Spleen (tissue), 7 donors: ENCODE measurements around the gene DAPL1.

Source experiments
- CTCF ChIP-seq, 11 experiments: fragments of 200-600 bp in 7 of 11; fragments of 450-650 bp in 4 of 11; sonication (generic) in 4 of 11; IDR thresholded peaks in 8 of 11; conservative IDR thresholded peaks in 3 of 11; 1 replicate in 7 of 11; 2 replicates in 4 of 11; pipeline versions ENCODE4 v1.4.0 to v1.8.0; 2016 to 2021; ENCODE audit warnings: antibody characterized with exemption in 11 of 11, inconsistent platforms in 4 of 11, mild to moderate bottlenecking in 1 of 11
- POLR2A ChIP-seq, 3 donors: fragments of 450-650 bp; IDR thresholded peaks; one replicate each; pipeline ENCODE4 v1.5.1; 2017; ENCODE audit warnings: antibody characterized with exemption in 3 of 3, mild to moderate bottlenecking in 1 of 3
- POLR2AphosphoS5 ChIP-seq, 3 donors: sonication (generic); formaldehyde crosslinking; IDR thresholded peaks; one replicate each; pipeline ENCODE4 v1.5.1; 2017; ENCODE audit warnings: antibody characterized with exemption in 3 of 3
- donor health status: DM: no; HTN: no; CAD: no; lungs with moderate emphysema.
- donor health status: DM: no; HTN: no; CAD: no.
- donor health status: DM: no; HTN: no; CAD: no.

DNA sequence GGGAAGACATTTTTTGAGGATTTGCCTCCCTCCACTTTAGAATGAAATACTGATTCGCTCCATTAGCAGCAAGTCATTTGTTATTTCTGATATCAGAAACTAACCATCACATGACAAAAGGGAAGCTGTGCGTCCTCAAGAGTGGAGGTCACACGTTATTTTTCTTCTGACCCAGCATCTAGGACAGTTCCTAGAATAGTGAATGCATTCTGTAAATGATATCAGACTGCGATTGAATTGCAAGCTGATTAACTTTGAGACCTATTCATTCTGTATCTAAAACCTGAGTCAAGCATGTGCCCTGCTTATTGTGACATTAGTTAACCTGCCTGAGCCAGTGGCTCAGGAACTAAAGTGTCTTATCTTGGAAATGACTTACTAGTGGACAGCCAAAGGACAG is 10.1 kb downstream of the DAPL1 start:
- TF ChIP-seq CTCF (IDR thresholded peaks at IDR 0.05 in 8 of 11, conservative IDR thresholded peaks at IDR 0.05 in 3 of 11) (no peak), POLR2AphosphoS5 (IDR thresholded peaks at IDR 0.05) (no peak), POLR2A (IDR thresholded peaks at IDR 0.05) (no peak)
